Neuronal stem cell (in vitro differentiated cells): ENCODE measurements around the gene UNC5B.

Experiments used
- DNase-seq: peaks from one replicate; pipeline ENCODE4 v3.0.0-alpha.2; 2013; ENCODE audit warnings: low spot score
- H2AFZ ChIP-seq: one replicate; pipeline ENCODE4 v1.6.1; 2013; ENCODE audit warnings: mild to moderate bottlenecking, low read length, inconsistent platforms
- H2AK5ac ChIP-seq: 2 replicates; pipeline ENCODE4 v1.6.1; 2013; ENCODE audit warnings: low read depth, mild to moderate bottlenecking, inconsistent platforms, low read length, moderate library complexity, mixed read lengths
- H2BK120ac ChIP-seq: 2 replicates; pipeline ENCODE4 v1.6.1; 2013; ENCODE audit warnings: low read depth, mild to moderate bottlenecking, inconsistent platforms, low read length, moderate library complexity, mixed read lengths
- H2BK12ac ChIP-seq: one replicate; pipeline ENCODE4 v1.6.1; 2013; ENCODE audit warnings: low read length, inconsistent platforms
- H2BK15ac ChIP-seq: 2 replicates; pipeline ENCODE4 v1.6.1; 2013; ENCODE audit warnings: mild to moderate bottlenecking, low read length, inconsistent platforms, mixed read lengths
- H2BK5ac ChIP-seq: one replicate; pipeline ENCODE4 v1.6.1; 2013; ENCODE audit warnings: inconsistent platforms, mild to moderate bottlenecking, low read length, moderate library complexity
- H3K14ac ChIP-seq: one replicate; pipeline ENCODE4 v1.6.1; 2013; ENCODE audit warnings: low read length, inconsistent platforms
- H3K18ac ChIP-seq: 2 replicates; pipeline ENCODE4 v1.6.1; 2013; ENCODE audit warnings: low read length, inconsistent platforms
- H3K23ac ChIP-seq: 2 replicates; pipeline ENCODE4 v1.6.1; 2013; ENCODE audit warnings: low read depth, mild to moderate bottlenecking, mixed read lengths, low read length, inconsistent platforms; ENCODE audit not compliant: poor library complexity
- H3K27ac ChIP-seq: replicated peaks from 3 replicates; pipeline ENCODE4 v1.5.1; 2013; ENCODE audit warnings: low read length, inconsistent platforms
- H3K27me3 ChIP-seq, 3 experiments: 2 replicates each; pipeline ENCODE4 v1.6.1; 2013; ENCODE audit warnings: low read length in 3 of 3, mild to moderate bottlenecking in 2 of 3, inconsistent platforms in 1 of 3, low read depth in 1 of 3, mixed read lengths in 1 of 3, moderate library complexity in 1 of 3; ENCODE audit not compliant: control insufficient read depth in 3 of 3, insufficient read depth in 3 of 3
- H3K36me3 ChIP-seq, 2 donors: replicated peaks in 1 of 2; 2 replicates each; pipeline ENCODE4 v1.6.1; 2013; ENCODE audit warnings: low read length in 2 of 2; ENCODE audit not compliant: control insufficient read depth in 2 of 2, insufficient read depth in 2 of 2
- H3K4ac ChIP-seq: 2 replicates; pipeline ENCODE4 v1.6.1; 2013; ENCODE audit warnings: inconsistent platforms, mild to moderate bottlenecking, low read length, moderate library complexity
- H3K4me1 ChIP-seq, 2 donors: 1 replicate in 1 of 2; 2 replicates in 1 of 2; pipeline ENCODE4 v1.6.1; 2013; ENCODE audit warnings: low read length in 2 of 2, low read depth in 1 of 2; ENCODE audit not compliant: control insufficient read depth in 2 of 2, insufficient read depth in 1 of 2
- H3K4me2 ChIP-seq: one replicate; pipeline ENCODE4 v1.6.1; 2013; ENCODE audit warnings: mild to moderate bottlenecking, low read length, inconsistent platforms; ENCODE audit not compliant: insufficient read depth, poor library complexity, severe bottlenecking
- H3K4me3 ChIP-seq, 2 donors: 2 replicates each; pipeline ENCODE4 v1.5.1; 2013; ENCODE audit warnings: low read length in 2 of 2, mild to moderate bottlenecking in 2 of 2, inconsistent platforms in 1 of 2, moderate library complexity in 1 of 2
- H3K79me1 ChIP-seq: one replicate; pipeline ENCODE4 v1.6.1; 2013; ENCODE audit warnings: low read depth, mild to moderate bottlenecking, inconsistent platforms, low read length, moderate library complexity
- H3K9ac ChIP-seq: one replicate; pipeline ENCODE4 v1.6.1; 2013; ENCODE audit warnings: mild to moderate bottlenecking, low read depth, low read length, inconsistent platforms; ENCODE audit not compliant: poor library complexity
- H3K9me3 ChIP-seq, 2 donors: replicated peaks in 1 of 2; 2 replicates each; pipeline versions ENCODE3 to v1.6.1; 2013; ENCODE audit warnings: low read length in 2 of 2, mild to moderate bottlenecking in 2 of 2, inconsistent platforms in 1 of 2, low read depth in 1 of 2, mixed read lengths in 1 of 2, moderate library complexity in 1 of 2; ENCODE audit not compliant: control insufficient read depth in 2 of 2, insufficient read depth in 1 of 2
- H4K8ac ChIP-seq: one replicate; pipeline ENCODE4 v1.6.1; 2013; ENCODE audit warnings: low read depth, mild to moderate bottlenecking, inconsistent platforms, low read length, moderate library complexity
- H4K91ac ChIP-seq: one replicate; pipeline ENCODE4 v1.6.1; 2013; ENCODE audit warnings: low read length, low read depth, mild to moderate bottlenecking, inconsistent platforms; ENCODE audit not compliant: poor library complexity
- WGBS, 2 donors: extraction: QIAGEN DNeasy Blood & Tissue Kit; methylation state at CpG; one replicate each; pipeline ENCODE4 v1.1.7; 2013; ENCODE audit warnings: missing lambda C conversion rate in 2 of 2, mixed read lengths in 1 of 2; ENCODE audit not compliant: insufficient read length in 2 of 2, insufficient replicate concordance in 1 of 2; ENCODE audit errors: extremely low coverage in 2 of 2; 5-methylcytosine and 5-hydroxymethylcytosine counted together

UNC5B gene

DNA sequence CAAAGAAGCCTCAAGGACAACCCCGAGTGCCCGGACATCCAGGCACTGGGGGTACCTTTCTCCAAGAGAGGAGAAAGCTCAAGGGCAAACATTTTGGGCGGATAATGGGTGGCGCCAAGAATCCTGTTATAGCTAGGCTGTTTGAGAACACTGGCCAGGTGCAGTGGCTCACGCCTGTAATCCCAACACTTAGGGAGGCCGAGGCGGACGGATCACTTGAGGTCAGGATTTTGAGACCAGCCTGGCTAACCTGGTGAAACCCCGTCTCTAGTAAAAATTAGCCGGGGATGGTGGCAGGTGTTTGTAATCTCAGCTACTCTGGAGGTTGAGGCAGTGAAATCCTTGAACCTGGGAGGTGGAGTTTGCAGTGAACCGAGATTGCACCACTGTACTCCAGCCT is 25.2 kb upstream of the UNC5B start:
- no peak overlapping the region for H2BK120ac ChIP-seq
- H3K4me3 ChIP-seq = no peak overlapping the region
- H2BK15ac ChIP-seq = no peak overlapping the region
- no peak overlapping the region for H2BK5ac ChIP-seq
- no peaks in the 10 kb centered on the region for H3K36me3 ChIP-seq
- H3K79me1 ChIP-seq = no peaks in the 10 kb centered on the region
- H3K4ac ChIP-seq = no peak overlapping the region
- no peak overlapping the region for H3K18ac ChIP-seq
- H3K27ac ChIP-seq = no peak overlapping the region
- no peaks in the 10 kb centered on the region for H3K9me3 ChIP-seq
- no peak overlapping the region for H3K14ac ChIP-seq
- no peak overlapping the region for H3K4me2 ChIP-seq
- H4K8ac ChIP-seq = no peak overlapping the region
- peaks cover 0 to 3% of the 10 kb centered on the region in 2 donors for H3K4me1 ChIP-seq
- no CpG with 5 or more reads among the region's 11 CpGs for WGBS, 2 donors
- H3K9ac ChIP-seq = no peak overlapping the region
- no peak overlapping the region for H4K91ac ChIP-seq
- no peak overlapping the region for H3K23ac ChIP-seq
- peaks cover 0 to 16% (median 0%) of the 10 kb centered on the region in 3 experiments for H3K27me3 ChIP-seq
- no peak overlapping the region for H2AK5ac ChIP-seq
- no peak overlapping the region for H2AFZ ChIP-seq
- H2BK12ac ChIP-seq = no peak overlapping the region
- no peak for DNase-seq

DNA sequence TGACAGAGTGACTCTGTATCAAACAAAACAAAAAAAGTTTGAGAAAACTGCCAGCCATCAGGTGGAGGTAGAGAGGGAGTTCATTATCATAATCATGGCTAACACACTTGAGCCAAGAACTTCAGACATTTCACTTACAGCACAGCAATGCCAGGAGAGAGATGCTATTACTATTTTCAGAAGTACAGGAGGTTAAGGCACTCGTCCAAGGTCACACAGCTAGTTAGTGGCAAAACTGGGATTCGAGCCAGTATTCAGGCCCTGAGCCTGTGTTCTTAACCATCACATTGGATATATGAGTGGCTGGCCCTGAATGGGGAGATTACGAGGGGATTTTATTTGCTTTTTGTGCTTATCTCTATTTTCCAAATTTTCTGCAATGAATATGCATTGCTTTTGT is 24.8 kb upstream of the UNC5B start:
- H3K23ac ChIP-seq = no peak overlapping the region
- H2BK5ac ChIP-seq = no peak overlapping the region
- no CpG with 5 or more reads among the region's 3 CpGs for WGBS, 2 donors
- H3K4me1 ChIP-seq = peaks cover 0 to 3% of the 10 kb centered on the region in 2 donors
- no peak overlapping the region for H3K4me2 ChIP-seq
- H3K18ac ChIP-seq = no peak overlapping the region
- H2AK5ac ChIP-seq = no peak overlapping the region
- no peak overlapping the region for H2BK12ac ChIP-seq
- no peak overlapping the region for H3K4me3 ChIP-seq
- H3K36me3 ChIP-seq = no peaks in the 10 kb centered on the region
- no peak overlapping the region for H3K9ac ChIP-seq
- H3K27me3 ChIP-seq = peaks cover 0 to 16% (median 0%) of the 10 kb centered on the region in 3 experiments
- H4K91ac ChIP-seq = no peak overlapping the region
- H3K14ac ChIP-seq = no peak overlapping the region
- H3K4ac ChIP-seq = no peak overlapping the region
- H2AFZ ChIP-seq = no peak overlapping the region
- H3K9me3 ChIP-seq = no peaks in the 10 kb centered on the region
- no peak overlapping the region for H3K27ac ChIP-seq
- H4K8ac ChIP-seq = no peak overlapping the region
- no peak overlapping the region for H2BK15ac ChIP-seq
- no peak for DNase-seq
- no peak overlapping the region for H2BK120ac ChIP-seq
- no peaks in the 10 kb centered on the region for H3K79me1 ChIP-seq

DNA sequence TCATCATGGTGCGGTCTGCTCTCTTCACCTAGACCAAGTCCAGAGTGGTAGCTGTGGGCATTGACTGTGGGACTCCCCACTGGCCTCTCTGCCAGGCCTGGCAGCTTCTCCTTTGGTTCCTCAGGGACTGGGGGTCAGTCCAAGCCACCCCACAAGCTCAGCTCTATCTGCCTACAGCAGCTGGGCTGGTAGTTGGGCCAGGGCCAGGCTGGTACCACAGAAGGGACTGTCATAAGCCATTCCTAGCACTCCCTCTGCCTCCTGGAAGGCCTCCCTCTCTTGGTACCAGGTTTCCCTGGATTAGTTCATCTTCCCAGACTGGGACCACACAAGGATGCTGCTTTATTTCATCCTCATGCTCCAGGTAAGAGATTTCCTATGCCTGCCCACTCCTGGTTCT is 24.2 kb upstream of the UNC5B start:
- DNase-seq = no peak
- H3K23ac ChIP-seq = peak overlapping the region; percentile 26
- peaks cover 0 to 16% (median 0%) of the 10 kb centered on the region in 3 experiments for H3K27me3 ChIP-seq

DNA sequence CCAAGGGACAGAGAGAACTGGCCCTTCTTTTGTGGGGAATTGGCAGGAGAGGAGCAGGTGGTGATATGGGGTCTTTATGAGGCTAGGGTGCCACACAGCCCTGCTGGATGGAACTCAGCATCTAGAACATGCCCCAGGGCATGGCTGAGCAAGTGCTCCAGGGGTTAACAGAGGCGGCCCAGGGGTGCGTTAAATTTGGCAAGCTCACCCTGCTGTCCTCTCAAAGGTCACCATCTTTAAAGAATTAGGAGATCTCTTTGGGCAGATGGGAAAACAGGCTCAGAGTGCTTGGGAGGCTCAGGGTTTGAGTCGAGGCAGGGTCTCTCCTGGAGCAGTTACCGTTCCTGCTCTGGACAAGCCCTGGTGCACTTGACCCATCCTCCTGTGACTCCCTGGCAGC is 21.4 kb upstream of the UNC5B start:
- Histone ChIP-seq H2BK5ac (no peak overlapping the region), H3K4me3 (no peak overlapping the region), H3K18ac (no peak overlapping the region), H4K8ac (no peak overlapping the region), H2AFZ (no peak overlapping the region), H3K27me3 (peaks cover 0 to 12% (median 0%) of the 10 kb centered on the region in 3 experiments), H3K79me1 (no peaks in the 10 kb centered on the region), H2AK5ac (no peak overlapping the region), H3K23ac (no peak overlapping the region), H4K91ac (no peak overlapping the region), H3K27ac (no peak overlapping the region), H3K14ac (no peak overlapping the region), H3K4me2 (no peak overlapping the region), H3K9ac (no peak overlapping the region), H3K36me3 (no peaks in the 10 kb centered on the region), H3K4ac (no peak overlapping the region), H2BK12ac (no peak overlapping the region), H3K4me1 (peaks cover 0 to 3% of the 10 kb centered on the region in 2 donors), H2BK120ac (no peak overlapping the region), H3K9me3 (no peaks in the 10 kb centered on the region), H2BK15ac (no peak overlapping the region)
- DNase-seq = no peak
- no CpG with 5 or more reads among the region's 4 CpGs for WGBS, 2 donors

More for the DNA sequence above, 24.2 kb upstream of the UNC5B start:
- Histone ChIP-seq H2BK5ac (no peak overlapping the region), H2BK120ac (no peak overlapping the region), H4K91ac (no peak overlapping the region), H2BK15ac (peak overlapping the region; percentile 41), H3K9ac (peak overlapping the region; percentile 3), H2AFZ (no peak overlapping the region), H3K79me1 (no peaks in the 10 kb centered on the region), H2AK5ac (peak overlapping the region; percentile 21), H3K36me3 (no peaks in the 10 kb centered on the region), H2BK12ac (no peak overlapping the region), H3K4me3 (no peak overlapping the region), H3K9me3 (no peaks in the 10 kb centered on the region), H3K4ac (no peak overlapping the region), H3K18ac (no peak overlapping the region), H3K4me2 (no peak overlapping the region), H3K4me1 (peaks cover 0 to 3% of the 10 kb centered on the region in 2 donors), H4K8ac (no peak overlapping the region), H3K27ac (no peak overlapping the region), H3K14ac (peak overlapping the region; percentile 59)
- no CpG with 5 or more reads among the region's 1 CpG for WGBS, 2 donors
